Duodenal mucosa (tissue), 2 donors: ENCODE data around the gene ABR.
"Not testable (repeated sequence)": the region's sequence is repeated elsewhere in the genome, so short reads cannot be mapped to it uniquely, and the experiment has no call there.

ENCODE experiments used
- H3K27ac ChIP-seq: one replicate; pipeline ENCODE4 v1.7.0; 2013; ENCODE audit warnings: low read depth, low read length
- H3K27me3 ChIP-seq, 2 donors: one replicate each; pipeline ENCODE4 v1.7.0; 2013; ENCODE audit warnings: low read length in 2 of 2, control low read depth in 1 of 2; ENCODE audit not compliant: insufficient read depth in 2 of 2, control insufficient read depth in 1 of 2
- H3K36me3 ChIP-seq, 2 donors: one replicate each; pipeline ENCODE4 v1.7.0; 2013; ENCODE audit warnings: low read length in 2 of 2, control low read depth in 1 of 2; ENCODE audit not compliant: insufficient read depth in 2 of 2, control insufficient read depth in 1 of 2
- H3K4me1 ChIP-seq, 2 donors: one replicate each; pipeline ENCODE4 v1.7.0; 2013; ENCODE audit warnings: low read length in 2 of 2, control low read depth in 1 of 2; ENCODE audit not compliant: insufficient read depth in 2 of 2, control insufficient read depth in 1 of 2
- H3K4me3 ChIP-seq, 2 donors: one replicate each; pipeline ENCODE4 v1.7.0; 2013; ENCODE audit warnings: low read length in 2 of 2, low read depth in 1 of 2
- H3K9ac ChIP-seq, 2 donors: one replicate each; pipeline ENCODE4 v1.7.0; 2013; ENCODE audit warnings: low read length in 2 of 2, low read depth in 1 of 2
- H3K9me3 ChIP-seq, 2 donors: one replicate each; pipeline ENCODE4 v1.7.0; 2013; ENCODE audit warnings: low read length in 2 of 2, control low read depth in 1 of 2; ENCODE audit not compliant: control insufficient read depth in 1 of 2

The ABR gene

GRCh38 chr17:1203111-1203966, 23.6 kb upstream of the ABR start:
- no peaks in the 10 kb centered on the region for H3K27me3 ChIP-seq
- H3K9me3 ChIP-seq = no peaks in the 10 kb centered on the region
- H3K27ac ChIP-seq = peak overlapping the region; percentile 32
- peak overlapping the region; percentile 43 to 47 for H3K9ac ChIP-seq
- peaks cover 7 to 18% of the 10 kb centered on the region in 2 donors for H3K4me1 ChIP-seq
- no peaks in the 10 kb centered on the region for H3K36me3 ChIP-seq
- peak overlapping the region; percentile 60 to 74 for H3K4me3 ChIP-seq

DNA sequence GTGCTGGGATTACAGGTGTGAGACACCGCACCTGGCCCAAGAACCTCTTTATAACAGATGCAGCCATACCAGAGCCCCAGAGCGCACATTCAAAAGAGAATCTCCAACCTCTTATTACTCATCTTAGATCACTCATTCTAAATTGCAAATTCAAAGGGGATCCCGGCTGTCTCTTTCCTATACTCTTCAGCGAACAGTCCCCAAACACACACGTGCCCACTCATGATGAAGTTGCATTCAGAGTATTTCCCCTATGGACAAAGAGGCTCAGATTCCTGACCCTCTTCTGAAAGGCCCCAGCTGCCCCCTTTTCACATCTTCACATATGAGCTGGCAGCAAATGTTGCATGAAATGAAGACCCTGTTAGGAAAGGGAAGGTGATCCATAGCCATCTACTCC, 22.5 kb upstream of the ABR start:
- H3K9me3 ChIP-seq = no peaks in the 10 kb centered on the region

DNA sequence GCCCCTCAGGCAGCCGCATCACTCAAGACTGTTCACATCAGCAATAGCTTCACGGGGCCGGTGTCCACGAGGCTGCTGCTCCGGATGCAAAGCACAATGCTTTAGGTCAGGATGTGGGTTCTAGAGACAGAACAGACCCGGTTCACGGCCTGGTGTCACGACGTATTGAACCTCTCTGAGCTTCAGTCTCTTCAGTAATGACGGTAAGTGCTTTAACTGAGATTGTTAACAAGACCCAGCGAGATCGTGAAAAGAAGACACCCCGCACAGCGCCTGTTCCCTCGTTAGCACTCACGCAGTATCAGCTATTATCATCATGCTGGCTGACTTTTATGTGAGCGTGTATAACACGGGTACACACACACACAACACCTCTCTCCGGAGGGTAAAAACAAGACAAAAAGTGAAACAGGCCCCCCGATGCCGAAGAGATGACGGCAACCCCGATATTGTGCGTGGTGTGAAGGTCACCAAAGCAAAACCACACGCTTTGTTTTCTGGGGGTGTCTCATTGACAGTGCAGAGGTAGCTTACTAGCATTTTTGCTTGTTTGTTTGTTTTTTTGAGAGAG, 21.4 kb upstream of the ABR start:
- H3K4me1 ChIP-seq = peaks cover 14 to 29% of the 10 kb centered on the region in 2 donors
- H3K27ac ChIP-seq = no peak overlapping the region
- no peaks in the 10 kb centered on the region for H3K36me3 ChIP-seq
- H3K27me3 ChIP-seq = no peaks in the 10 kb centered on the region
- H3K9me3 ChIP-seq = no peaks in the 10 kb centered on the region
- no peak overlapping the region for H3K4me3 ChIP-seq
- H3K9ac ChIP-seq = no peak overlapping the region

More for the DNA sequence above, 22.5 kb upstream of the ABR start:
- Histone ChIP-seq H3K27ac (no peak overlapping the region), H3K4me1 (peaks cover 9 to 28% of the 10 kb centered on the region in 2 donors), H3K27me3 (no peaks in the 10 kb centered on the region), H3K36me3 (no peaks in the 10 kb centered on the region), H3K9ac (no peak overlapping the region), H3K4me3 (no peak overlapping the region)

DNA sequence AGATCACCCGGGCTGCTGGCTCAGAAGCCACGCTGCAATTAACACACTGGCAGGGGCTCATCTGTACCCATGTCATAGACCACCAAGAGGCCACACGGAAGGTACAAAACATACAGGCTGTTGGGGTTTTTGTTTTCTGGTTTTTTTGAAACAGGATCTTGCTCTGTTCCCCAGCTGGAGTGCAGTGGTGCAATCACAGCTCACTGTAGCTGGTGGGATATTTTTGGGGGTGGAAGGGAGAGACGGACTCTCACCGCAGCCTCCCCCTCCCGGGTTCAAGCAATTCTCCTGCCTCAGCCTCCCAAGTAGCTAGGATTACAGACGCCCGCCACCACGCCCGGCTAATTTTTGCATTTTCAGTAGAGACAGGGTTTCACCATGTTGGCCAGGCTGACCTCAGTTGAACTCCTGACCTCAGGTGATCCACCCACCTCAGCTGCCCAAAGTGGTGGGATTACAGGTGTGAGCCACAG, 19.5 kb upstream of the ABR start:
- not testable (repeated sequence) for H3K27ac ChIP-seq, H3K9ac ChIP-seq, H3K4me3 ChIP-seq, H3K9me3 ChIP-seq, H3K27me3 ChIP-seq, H3K36me3 ChIP-seq
- H3K4me1 ChIP-seq = peaks cover 14 to 29% of the 10 kb centered on the region in 2 donors

- Histone ChIP-seq H3K9me3 (no peaks in the 10 kb centered on the region), H3K27ac (peak overlapping the region; percentile 1), H3K4me1 (peaks cover 14 to 24% of the 10 kb centered on the region in 2 donors), H3K4me3 (no peak overlapping the region), H3K27me3 (no peaks in the 10 kb centered on the region), H3K36me3 (no peaks in the 10 kb centered on the region), H3K9ac (no peak overlapping the region)
Measured at GRCh38 chr17:1197781-1198490, 18.2 kb upstream of the ABR start.

DNA sequence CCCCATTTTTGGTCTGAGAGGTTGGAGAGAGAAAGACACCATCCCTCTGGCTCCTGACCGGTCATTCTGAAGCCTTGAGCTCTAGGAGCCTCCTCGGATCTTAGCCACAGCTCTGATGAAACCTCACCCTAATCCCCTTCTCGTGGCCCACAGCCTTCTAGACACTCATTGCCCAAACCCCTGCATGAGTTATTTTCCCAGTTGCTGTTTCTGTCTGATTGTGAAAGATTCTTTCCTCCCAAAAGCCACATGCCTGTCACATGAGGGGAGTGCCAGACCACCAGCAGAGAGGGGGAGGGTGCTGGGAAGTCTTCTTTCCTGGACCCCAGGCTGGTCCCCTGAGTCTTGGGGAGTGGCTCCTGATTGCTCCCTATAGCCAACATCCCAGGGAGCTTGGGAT, 17.6 kb upstream of the ABR start:
- no peaks in the 10 kb centered on the region for H3K36me3 ChIP-seq
- H3K9ac ChIP-seq = no peak overlapping the region
- H3K4me3 ChIP-seq = no peak overlapping the region
- H3K27ac ChIP-seq = peak overlapping the region; percentile 1
- no peaks in the 10 kb centered on the region for H3K9me3 ChIP-seq
- peaks cover 14 to 24% of the 10 kb centered on the region in 2 donors for H3K4me1 ChIP-seq
- H3K27me3 ChIP-seq = no peaks in the 10 kb centered on the region

DNA sequence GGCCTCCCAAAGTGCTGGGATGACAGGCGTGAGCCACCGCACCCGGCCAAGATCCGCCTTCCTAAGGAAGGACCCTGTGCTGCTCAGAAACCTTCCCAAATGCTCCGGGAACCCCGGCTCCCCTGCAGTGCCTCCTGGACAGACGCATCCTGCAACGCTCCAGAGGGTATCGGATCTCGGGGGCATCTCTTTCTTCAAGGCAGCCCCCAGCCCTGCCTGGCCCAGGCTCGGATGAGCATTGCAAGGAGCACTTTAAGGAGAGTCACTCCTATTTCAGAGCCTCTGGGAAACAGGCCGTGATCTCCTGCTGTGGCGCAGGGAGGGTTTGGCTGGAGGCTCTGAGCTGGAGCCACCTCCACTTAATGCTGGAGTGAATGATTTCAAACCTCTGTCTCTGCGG, 17.2 kb upstream of the ABR start:
- Histone ChIP-seq H3K27ac (peak overlapping the region; percentile 1), H3K4me1 (peaks cover 14 to 24% of the 10 kb centered on the region in 2 donors), H3K36me3 (no peaks in the 10 kb centered on the region), H3K9me3 (no peaks in the 10 kb centered on the region), H3K27me3 (no peaks in the 10 kb centered on the region), H3K9ac (no peak overlapping the region), H3K4me3 (no peak overlapping the region)

DNA sequence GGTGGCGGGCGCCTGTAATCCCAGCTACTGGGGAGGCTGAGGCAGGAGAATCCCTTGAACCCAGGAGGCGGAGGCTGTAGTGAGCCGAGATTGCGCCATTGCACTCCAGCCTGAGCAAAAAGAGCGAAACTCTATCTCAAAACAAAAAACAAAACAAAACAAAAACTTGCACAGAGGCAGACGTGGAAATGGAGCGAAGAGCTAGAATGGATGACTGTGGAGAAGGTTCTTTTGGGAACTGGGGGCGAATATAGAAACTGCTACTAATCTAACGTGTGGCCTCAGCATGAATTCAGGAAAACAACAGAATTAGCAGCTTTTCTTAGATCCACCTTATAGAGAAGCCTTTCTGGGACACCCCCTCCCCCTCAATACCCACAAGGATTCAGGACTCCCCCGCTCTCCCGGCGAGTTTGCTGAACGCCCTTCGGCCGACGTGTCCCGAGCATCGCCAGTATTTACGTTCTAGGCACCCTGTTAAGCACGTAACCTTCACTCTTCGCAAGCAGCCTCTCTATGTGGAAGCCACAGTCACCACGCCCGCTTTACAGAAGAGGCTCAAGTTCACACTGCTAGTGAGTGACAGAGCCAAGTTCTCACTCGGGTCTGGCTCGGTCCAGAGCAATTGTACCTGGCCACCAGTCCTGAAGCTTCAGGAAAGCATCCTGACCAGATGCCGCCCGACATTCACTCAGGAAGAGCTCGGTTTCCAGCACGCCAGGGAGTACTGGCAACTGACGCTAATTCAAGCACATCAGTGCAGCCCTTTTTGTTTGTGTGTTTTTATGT, 13.3 kb upstream of the ABR start:
- Histone ChIP-seq H3K36me3 (no peaks in the 10 kb centered on the region), H3K4me1 (peaks cover 7 to 23% of the 10 kb centered on the region in 2 donors), H3K4me3 (no peak overlapping the region), H3K9me3 (no peaks in the 10 kb centered on the region), H3K9ac (no peak overlapping the region), H3K27ac (no peak overlapping the region), H3K27me3 (no peaks in the 10 kb centered on the region)

DNA sequence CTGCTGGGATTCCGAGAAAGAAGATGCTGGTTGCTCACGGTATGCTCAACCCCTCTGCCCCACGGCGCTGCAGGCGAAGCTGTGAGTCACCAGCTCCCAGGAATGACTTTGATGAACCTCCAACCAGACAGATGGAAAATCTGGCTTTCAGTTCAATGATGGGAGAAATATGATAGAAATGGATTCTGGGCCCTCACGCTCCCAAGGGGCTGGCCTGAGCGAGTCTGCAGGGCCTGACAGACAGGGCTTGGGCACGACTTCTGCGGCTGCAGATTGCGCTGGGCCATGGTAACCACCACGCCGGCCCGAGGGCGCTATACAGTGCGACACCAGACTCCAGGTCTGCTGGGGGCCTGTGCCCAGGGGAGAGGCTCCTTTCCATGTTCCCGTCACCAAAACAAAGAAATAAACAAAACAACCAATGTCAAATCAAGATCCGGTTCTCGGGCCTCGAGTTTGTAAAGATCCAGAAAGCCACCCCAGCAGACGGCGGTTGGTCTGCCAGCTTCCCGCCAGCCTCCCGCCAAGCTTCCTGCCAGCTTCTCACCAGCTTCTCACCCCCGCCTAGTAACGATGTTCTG, 11.1 kb upstream of the ABR start:
- Histone ChIP-seq H3K27me3 (no peaks in the 10 kb centered on the region), H3K9ac (no peak overlapping the region), H3K27ac (no peak overlapping the region), H3K4me1 (peaks cover 5 to 26% of the 10 kb centered on the region in 2 donors), H3K36me3 (no peaks in the 10 kb centered on the region), H3K9me3 (no peaks in the 10 kb centered on the region), H3K4me3 (no peak overlapping the region)
